HepG2 (cell line): Measurements from ENCODE around the gene DRAXIN. TPM values are rescaled to one million over a fixed set of nuclear protein-coding genes. Genes with fewer than 3 reads are reported as not detected.

ENCODE experiments used
- HNF4A ChIP-seq: sonication (generic); formaldehyde crosslinking; IDR thresholded peaks from 2 replicates; pipeline ENCODE4 v1.4.0; 2020; ENCODE audit warnings: missing genetic modification reagents
- JARID2 ChIP-seq: sonication (generic); formaldehyde crosslinking; IDR thresholded peaks from 2 replicates; pipeline ENCODE4 v1.8.1; 2023; ENCODE audit warnings: missing genetic modification reagents, inconsistent platforms; ENCODE audit not compliant: insufficient replicate concordance
- NFRKB ChIP-seq: fragments of 450-650 bp; IDR thresholded peaks from 2 replicates; pipeline ENCODE4 v1.6.1; 2017
- SP2 ChIP-seq: sonication (generic); formaldehyde crosslinking; IDR thresholded peaks from 2 replicates; pipeline ENCODE4 v1.5.1; 2020; ENCODE audit warnings: mild to moderate bottlenecking, missing genetic modification reagents
- SRY ChIP-seq: sonication (generic); formaldehyde crosslinking; IDR thresholded peaks from 2 replicates; pipeline ENCODE4 v1.8.0; 2022; ENCODE audit warnings: mild to moderate bottlenecking, missing genetic modification reagents
- TFDP2 ChIP-seq: sonication (generic); formaldehyde crosslinking; IDR thresholded peaks from 2 replicates; pipeline ENCODE4 v1.4.0; 2020; ENCODE audit warnings: missing genetic modification reagents
- ZNF180 ChIP-seq: sonication (generic); formaldehyde crosslinking; IDR thresholded peaks from 2 replicates; pipeline ENCODE4 v1.4.0; 2020; ENCODE audit warnings: low read depth, missing genetic modification reagents, borderline replicate concordance
- ZNF264 ChIP-seq: sonication (generic); formaldehyde crosslinking; IDR thresholded peaks from 2 replicates; pipeline ENCODE4 v1.4.0; 2020; ENCODE audit warnings: missing genetic modification reagents
- ZNF331 ChIP-seq: sonication (generic); formaldehyde crosslinking; IDR thresholded peaks from 2 replicates; pipeline ENCODE4 v1.4.0; 2020; ENCODE audit warnings: missing genetic modification reagents
- ZNF33B ChIP-seq: sonication (generic); formaldehyde crosslinking; IDR thresholded peaks from 2 replicates; pipeline ENCODE4 v1.5.1; 2020; ENCODE audit warnings: mild to moderate bottlenecking, missing genetic modification reagents
- ZNF768 ChIP-seq: sonication (generic); formaldehyde crosslinking; IDR thresholded peaks from 2 replicates; pipeline ENCODE4 v1.4.0; 2020; ENCODE audit warnings: missing genetic modification reagents
- polyA plus RNA-seq, 8 experiments: library from polyadenylated mRNA; depleted of rRNA in 3 of 8; stranded (reverse) in 7 of 8; unstranded in 1 of 8; fragments of >200 nt; fragmentation: Illumina TruSeq in 4 of 8; extraction: Trizol in 4 of 8; gene quantifications; 2 replicates each; pipeline versions ENCODE4 v1.2.1 to v1.2.3, GENCODE V29; 2011 to 2016; ENCODE audit warnings: low read depth in 4 of 8, missing spikeins in 1 of 8, mixed read lengths in 1 of 8; ENCODE audit not compliant: insufficient read depth in 1 of 8
- total RNA-seq, 5 experiments: library from RNA; depleted of rRNA; stranded (reverse); fragments of >200 nt; fragmentation: Illumina TruSeq; extraction: Trizol; gene quantifications; 2 replicates each; pipeline ENCODE4 v1.2.3, GENCODE V29; 2016; ENCODE audit warnings: low read depth in 1 of 5
- TF ChIP-seq, protein P1 (sequence below): sonication (generic); formaldehyde crosslinking; IDR thresholded peaks from 2 replicates; pipeline ENCODE4 v1.4.0; 2020; ENCODE audit warnings: missing genetic modification reagents; ENCODE audit errors: not compliant biosample characterization
- TF ChIP-seq, protein P2 (sequence below): sonication (generic); formaldehyde crosslinking; conservative IDR thresholded peaks from 2 replicates; pipeline ENCODE4 v1.4.0; 2020; ENCODE audit warnings: missing genetic modification reagents
- TF ChIP-seq, protein P3 (sequence below): sonication (generic); formaldehyde crosslinking; IDR thresholded peaks from 2 replicates; pipeline ENCODE4 v1.4.0; 2020; ENCODE audit warnings: missing genetic modification reagents
- TF ChIP-seq, protein P4 (sequence below): IDR thresholded peaks from 2 replicates; pipeline ENCODE4 v1.6.1; 2016; ENCODE audit warnings: missing compliant biosample characterization, missing genetic modification reagents, borderline replicate concordance
- TF ChIP-seq, protein P5 (sequence below): sonication (generic); formaldehyde crosslinking; IDR thresholded peaks from 2 replicates; pipeline ENCODE4 v1.8.0; 2022; ENCODE audit warnings: mild to moderate bottlenecking, missing genetic modification reagents

DRAXIN gene
- total and polyA plus RNA-seq, 2 of the 13 experiments (the other 11 are each of a cell fraction or from before 2014, with no cell fraction given), result 0.02 TPM; not detected in 1

DNA sequence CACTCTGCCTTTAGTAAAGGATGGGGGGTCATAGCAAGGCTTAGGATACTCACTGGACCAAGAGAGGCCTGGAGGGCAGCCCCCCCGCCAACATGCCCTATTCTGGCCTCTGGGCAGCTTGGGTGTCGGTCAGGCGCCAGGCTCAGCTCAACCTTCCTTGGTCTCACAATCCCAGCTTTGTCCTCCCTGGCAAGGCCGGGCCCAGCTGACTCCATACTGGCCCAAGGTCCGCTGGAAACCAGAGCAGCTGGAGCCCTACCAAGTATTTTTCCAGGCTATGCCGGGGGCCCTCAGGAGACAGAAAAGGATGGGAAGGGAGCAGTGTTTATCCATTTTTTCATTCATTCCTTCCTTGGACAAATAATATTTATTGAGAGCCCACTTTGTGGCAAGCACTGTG is 43.5 kb upstream of the DRAXIN start (continued):
- TF ChIP-seq ZNF180 (CRISPR knock-in tag), result no peak
- no peak for TF ChIP-seq SRY
- no peak for TF ChIP-seq ZNF768 (CRISPR knock-in tag)
- no peak for TF ChIP-seq ZNF264
- no peak for TF ChIP-seq SP2 (CRISPR knock-in tag)
- no peak for TF ChIP-seq TFDP2
- TF ChIP-seq, protein P1, sequence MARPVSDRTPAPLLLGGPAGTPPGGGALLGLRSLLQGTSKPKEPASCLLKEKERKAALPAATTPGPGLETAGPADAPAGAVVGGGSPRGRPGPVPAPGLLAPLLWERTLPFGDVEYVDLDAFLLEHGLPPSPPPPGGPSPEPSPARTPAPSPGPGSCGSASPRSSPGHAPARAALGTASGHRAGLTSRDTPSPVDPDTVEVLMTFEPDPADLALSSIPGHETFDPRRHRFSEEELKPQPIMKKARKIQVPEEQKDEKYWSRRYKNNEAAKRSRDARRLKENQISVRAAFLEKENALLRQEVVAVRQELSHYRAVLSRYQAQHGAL, result no peak
- no peak for TF ChIP-seq NFRKB
- peak; percentile 18; the same call in 1 of the 2 replicates for TF ChIP-seq HNF4A (CRISPR knock-in tag)
- TF ChIP-seq ZNF331 (CRISPR knock-in tag), result 0 out of 2 replicates have a peak, but pooled peaks have one; percentile 17
- TF ChIP-seq, protein P2, sequence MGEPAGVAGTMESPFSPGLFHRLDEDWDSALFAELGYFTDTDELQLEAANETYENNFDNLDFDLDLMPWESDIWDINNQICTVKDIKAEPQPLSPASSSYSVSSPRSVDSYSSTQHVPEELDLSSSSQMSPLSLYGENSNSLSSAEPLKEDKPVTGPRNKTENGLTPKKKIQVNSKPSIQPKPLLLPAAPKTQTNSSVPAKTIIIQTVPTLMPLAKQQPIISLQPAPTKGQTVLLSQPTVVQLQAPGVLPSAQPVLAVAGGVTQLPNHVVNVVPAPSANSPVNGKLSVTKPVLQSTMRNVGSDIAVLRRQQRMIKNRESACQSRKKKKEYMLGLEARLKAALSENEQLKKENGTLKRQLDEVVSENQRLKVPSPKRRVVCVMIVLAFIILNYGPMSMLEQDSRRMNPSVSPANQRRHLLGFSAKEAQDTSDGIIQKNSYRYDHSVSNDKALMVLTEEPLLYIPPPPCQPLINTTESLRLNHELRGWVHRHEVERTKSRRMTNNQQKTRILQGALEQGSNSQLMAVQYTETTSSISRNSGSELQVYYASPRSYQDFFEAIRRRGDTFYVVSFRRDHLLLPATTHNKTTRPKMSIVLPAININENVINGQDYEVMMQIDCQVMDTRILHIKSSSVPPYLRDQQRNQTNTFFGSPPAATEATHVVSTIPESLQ (CRISPR knock-in tag), result no peak
- TF ChIP-seq, protein P3, sequence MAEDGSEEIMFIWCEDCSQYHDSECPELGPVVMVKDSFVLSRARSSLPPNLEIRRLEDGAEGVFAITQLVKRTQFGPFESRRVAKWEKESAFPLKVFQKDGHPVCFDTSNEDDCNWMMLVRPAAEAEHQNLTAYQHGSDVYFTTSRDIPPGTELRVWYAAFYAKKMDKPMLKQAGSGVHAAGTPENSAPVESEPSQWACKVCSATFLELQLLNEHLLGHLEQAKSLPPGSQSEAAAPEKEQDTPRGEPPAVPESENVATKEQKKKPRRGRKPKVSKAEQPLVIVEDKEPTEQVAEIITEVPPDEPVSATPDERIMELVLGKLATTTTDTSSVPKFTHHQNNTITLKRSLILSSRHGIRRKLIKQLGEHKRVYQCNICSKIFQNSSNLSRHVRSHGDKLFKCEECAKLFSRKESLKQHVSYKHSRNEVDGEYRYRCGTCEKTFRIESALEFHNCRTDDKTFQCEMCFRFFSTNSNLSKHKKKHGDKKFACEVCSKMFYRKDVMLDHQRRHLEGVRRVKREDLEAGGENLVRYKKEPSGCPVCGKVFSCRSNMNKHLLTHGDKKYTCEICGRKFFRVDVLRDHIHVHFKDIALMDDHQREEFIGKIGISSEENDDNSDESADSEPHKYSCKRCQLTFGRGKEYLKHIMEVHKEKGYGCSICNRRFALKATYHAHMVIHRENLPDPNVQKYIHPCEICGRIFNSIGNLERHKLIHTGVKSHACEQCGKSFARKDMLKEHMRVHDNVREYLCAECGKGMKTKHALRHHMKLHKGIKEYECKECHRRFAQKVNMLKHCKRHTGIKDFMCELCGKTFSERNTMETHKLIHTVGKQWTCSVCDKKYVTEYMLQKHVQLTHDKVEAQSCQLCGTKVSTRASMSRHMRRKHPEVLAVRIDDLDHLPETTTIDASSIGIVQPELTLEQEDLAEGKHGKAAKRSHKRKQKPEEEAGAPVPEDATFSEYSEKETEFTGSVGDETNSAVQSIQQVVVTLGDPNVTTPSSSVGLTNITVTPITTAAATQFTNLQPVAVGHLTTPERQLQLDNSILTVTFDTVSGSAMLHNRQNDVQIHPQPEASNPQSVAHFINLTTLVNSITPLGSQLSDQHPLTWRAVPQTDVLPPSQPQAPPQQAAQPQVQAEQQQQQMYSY, result no peak
- TF ChIP-seq, protein P4, sequence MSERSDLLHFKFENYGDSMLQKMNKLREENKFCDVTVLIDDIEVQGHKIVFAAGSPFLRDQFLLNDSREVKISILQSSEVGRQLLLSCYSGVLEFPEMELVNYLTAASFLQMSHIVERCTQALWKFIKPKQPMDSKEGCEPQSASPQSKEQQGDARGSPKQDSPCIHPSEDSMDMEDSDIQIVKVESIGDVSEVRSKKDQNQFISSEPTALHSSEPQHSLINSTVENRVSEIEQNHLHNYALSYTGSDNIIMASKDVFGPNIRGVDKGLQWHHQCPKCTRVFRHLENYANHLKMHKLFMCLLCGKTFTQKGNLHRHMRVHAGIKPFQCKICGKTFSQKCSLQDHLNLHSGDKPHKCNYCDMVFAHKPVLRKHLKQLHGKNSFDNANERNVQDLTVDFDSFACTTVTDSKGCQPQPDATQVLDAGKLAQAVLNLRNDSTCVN (CRISPR knock-in tag), result no peak
- TF ChIP-seq, protein P5, sequence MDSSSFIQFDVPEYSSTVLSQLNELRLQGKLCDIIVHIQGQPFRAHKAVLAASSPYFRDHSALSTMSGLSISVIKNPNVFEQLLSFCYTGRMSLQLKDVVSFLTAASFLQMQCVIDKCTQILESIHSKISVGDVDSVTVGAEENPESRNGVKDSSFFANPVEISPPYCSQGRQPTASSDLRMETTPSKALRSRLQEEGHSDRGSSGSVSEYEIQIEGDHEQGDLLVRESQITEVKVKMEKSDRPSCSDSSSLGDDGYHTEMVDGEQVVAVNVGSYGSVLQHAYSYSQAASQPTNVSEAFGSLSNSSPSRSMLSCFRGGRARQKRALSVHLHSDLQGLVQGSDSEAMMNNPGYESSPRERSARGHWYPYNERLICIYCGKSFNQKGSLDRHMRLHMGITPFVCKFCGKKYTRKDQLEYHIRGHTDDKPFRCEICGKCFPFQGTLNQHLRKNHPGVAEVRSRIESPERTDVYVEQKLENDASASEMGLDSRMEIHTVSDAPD, result no peak
- no peak for TF ChIP-seq ZNF33B (CRISPR knock-in tag)
- TF ChIP-seq JARID2 (CRISPR knock-in tag), result no peak
